Thymus (tissue), 11 donors: ENCODE measurements around the gene LASP1NB.
"Not testable (repeated sequence)": the region's sequence is repeated elsewhere in the genome, so short reads cannot be mapped to it uniquely, and the experiment has no call there.

Experiments used
- DNase-seq, 9 donors: peaks; one replicate each; pipeline ENCODE4 v3.0.0-alpha.2; 2013; ENCODE audit warnings: low spot score in 9 of 9, low read depth in 6 of 9, missing footprints in 1 of 9
- H3K27ac ChIP-seq, 2 donors: one replicate each; pipeline ENCODE4 v1.5.1; 2013; ENCODE audit warnings: control low read depth in 1 of 2, low read depth in 1 of 2, low read length in 1 of 2, mild to moderate bottlenecking in 1 of 2, moderate library complexity in 1 of 2
- H3K27me3 ChIP-seq, 2 donors: one replicate each; pipeline ENCODE4 v1.5.1; 2013; ENCODE audit warnings: low read length in 1 of 2; ENCODE audit not compliant: control insufficient read depth in 2 of 2, insufficient read depth in 1 of 2
- H3K36me3 ChIP-seq, 2 donors: one replicate each; pipeline ENCODE4 v1.5.1; 2013; ENCODE audit warnings: low read length in 1 of 2, mild to moderate bottlenecking in 1 of 2, moderate library complexity in 1 of 2; ENCODE audit not compliant: control insufficient read depth in 2 of 2, insufficient read depth in 2 of 2
- H3K4me1 ChIP-seq, 2 donors: one replicate each; pipeline ENCODE4 v1.5.1; 2013; ENCODE audit warnings: low read length in 2 of 2; ENCODE audit not compliant: control insufficient read depth in 2 of 2, insufficient read depth in 2 of 2
- H3K4me3 ChIP-seq, 2 donors: one replicate each; pipeline ENCODE4 v1.5.1; 2013; ENCODE audit warnings: low read length in 2 of 2, control low read depth in 1 of 2, mild to moderate bottlenecking in 1 of 2
- H3K9me3 ChIP-seq, 2 donors: one replicate each; pipeline ENCODE4 v1.5.1; 2013; ENCODE audit warnings: low read length in 1 of 2, mild to moderate bottlenecking in 1 of 2; ENCODE audit not compliant: control insufficient read depth in 2 of 2, insufficient read depth in 1 of 2
- WGBS: extraction: QIAGEN DNeasy Blood & Tissue Kit; methylation state at CpG from one replicate; pipeline ENCODE4 v1.1.7; 2013; 5-methylcytosine and 5-hydroxymethylcytosine counted together
- donor health status: healthy.

Gene LASP1NB

GRCh38 chr17:38918916-38919315, 6.5 kb upstream of the LASP1NB start:
- H3K27ac ChIP-seq, result no peak overlapping the region
- no peak overlapping the region for H3K4me3 ChIP-seq
- H3K36me3 ChIP-seq, result peaks cover 62 to 65% of the 10 kb centered on the region in 2 donors
- H3K9me3 ChIP-seq, result no peaks in the 10 kb centered on the region
- H3K27me3 ChIP-seq, result no peaks in the 10 kb centered on the region
- DNase-seq, result no peak
- WGBS, result 98% methylated on average over 5 of the region's 5 CpGs
- H3K4me1 ChIP-seq, result peaks cover 0 to 6% of the 10 kb centered on the region in 2 donors

- Histone ChIP-seq H3K9me3 (no peaks in the 10 kb centered on the region), H3K36me3 (peaks cover 56 to 59% of the 10 kb centered on the region in 2 donors), H3K4me3 (no peak overlapping the region), H3K4me1 (peaks cover 0 to 6% of the 10 kb centered on the region in 2 donors), H3K27ac (no peak overlapping the region), H3K27me3 (no peaks in the 10 kb centered on the region)
- 98% methylated on average over 16 of the region's 16 CpGs for WGBS
- DNase-seq, result no peak
Observed at GRCh38 chr17:38919316-38920078, 5.9 kb upstream of the LASP1NB start.

GRCh38 chr17:38920374-38921291, 4.8 kb upstream of the LASP1NB start:
- DNase-seq, result no peak
- H3K27me3 ChIP-seq, result no peaks in the 10 kb centered on the region
- H3K4me3 ChIP-seq, result no peak overlapping the region
- H3K27ac ChIP-seq, result no peak overlapping the region
- 96% methylated on average over 9 of the region's 9 CpGs for WGBS
- H3K36me3 ChIP-seq, result peaks cover 44 to 48% of the 10 kb centered on the region in 2 donors
- H3K9me3 ChIP-seq, result no peaks in the 10 kb centered on the region
- H3K4me1 ChIP-seq, result peaks cover 0 to 17% of the 10 kb centered on the region in 2 donors

GRCh38 chr17:38921756-38922411, 3.5 kb upstream of the LASP1NB start:
- H3K27me3 ChIP-seq, result no peaks in the 10 kb centered on the region
- no peak overlapping the region for H3K27ac ChIP-seq
- no peaks in the 10 kb centered on the region for H3K9me3 ChIP-seq
- H3K36me3 ChIP-seq, result peaks cover 32 to 39% of the 10 kb centered on the region in 2 donors
- no peak overlapping the region for H3K4me3 ChIP-seq
- WGBS, result 95% methylated on average over 13 of the region's 13 CpGs
- no peak for DNase-seq
- H3K4me1 ChIP-seq, result peaks cover 0 to 25% of the 10 kb centered on the region in 2 donors

- H3K36me3 ChIP-seq, result peaks cover 25 to 32% of the 10 kb centered on the region in 2 donors
- DNase-seq, result no peak
- no peaks in the 10 kb centered on the region for H3K27me3 ChIP-seq
- H3K4me1 ChIP-seq, result peaks cover 0 to 25% of the 10 kb centered on the region in 2 donors
- H3K4me3 ChIP-seq, result no peak overlapping the region
- no peaks in the 10 kb centered on the region for H3K9me3 ChIP-seq
- H3K27ac ChIP-seq, result peak overlapping the region; percentile 15 to 73
- WGBS, result 91% methylated on average over 6 of the region's 6 CpGs
Observed at GRCh38 chr17:38922538-38923297, 2.7 kb upstream of the LASP1NB start.

GRCh38 chr17:38926293-38927070, 1.1 kb downstream of the LASP1NB start:
- H3K4me1 ChIP-seq, result peaks cover 0 to 25% of the 10 kb centered on the region in 2 donors
- H3K27ac ChIP-seq, result peak overlapping the region in 1 of 2 donors; percentile 36
- no peaks in the 10 kb centered on the region for H3K27me3 ChIP-seq
- WGBS, result 50% methylated on average over 2 of the region's 2 CpGs
- H3K36me3 ChIP-seq, result peaks cover 0 to under 1% of the 10 kb centered on the region in 2 donors
- no peaks in the 10 kb centered on the region for H3K9me3 ChIP-seq
- peak in 1 of 9 donors; percentile 45 for DNase-seq
- H3K4me3 ChIP-seq, result peak overlapping the region in 1 of 2 donors; percentile 57

GRCh38 chr17:38930782-38931181, 5.4 kb downstream of the LASP1NB start:
- 98% methylated on average over 30 of the region's 36 CpGs for WGBS
- not testable (repeated sequence) for H3K4me1 ChIP-seq, DNase-seq, H3K27ac ChIP-seq, H3K27me3 ChIP-seq, H3K4me3 ChIP-seq, H3K36me3 ChIP-seq, H3K9me3 ChIP-seq

GRCh38 chr17:38933962-38934361, 8.5 kb downstream of the LASP1NB start:
- 96% methylated on average over 9 of the region's 9 CpGs for WGBS
- H3K36me3 ChIP-seq, DNase-seq, H3K4me1 ChIP-seq, H3K27ac ChIP-seq, H3K4me3 ChIP-seq, H3K9me3 ChIP-seq, H3K27me3 ChIP-seq: not testable (repeated sequence)
